Psoas muscle (tissue), 8 donors: ENCODE data around the gene SF3A2. TPM values are rescaled to one million over a fixed set of nuclear protein-coding genes. Genes with fewer than 3 reads are reported as not detected.

Source experiments
- ATAC-seq, 4 donors: fragments of 200-7000 bp; cut with Tn5 transposase; one replicate each; pipeline ENCODE4 v1.9.1; 2020; ENCODE audit warnings: moderate library complexity in 3 of 4, mild to moderate bottlenecking in 2 of 4
- DNase-seq, 2 donors: peaks; one replicate each; pipeline ENCODE4 v3.0.0-alpha.2; 2020
- H3K27ac ChIP-seq: fragments of 200-600 bp; one replicate; pipeline ENCODE4 v1.8.0; 2022
- H3K27me3 ChIP-seq, 3 donors: fragments of 200-600 bp in 1 of 3; one replicate each; pipeline versions ENCODE4 v1.6.1 to v1.8.0; 2013 to 2022; ENCODE audit warnings: low read length in 2 of 3, mild to moderate bottlenecking in 2 of 3, moderate library complexity in 1 of 3; ENCODE audit not compliant: insufficient read depth in 3 of 3
- H3K36me3 ChIP-seq, 2 donors: fragments of 200-600 bp in 1 of 2; one replicate each; pipeline versions ENCODE4 v1.6.1 to v1.8.0; 2013 to 2022; ENCODE audit warnings: low read depth in 1 of 2, mild to moderate bottlenecking in 1 of 2, moderate library complexity in 1 of 2; ENCODE audit not compliant: insufficient read depth in 1 of 2
- H3K4me1 ChIP-seq: fragments of 200-600 bp; one replicate; pipeline ENCODE4 v1.8.0; 2022
- H3K4me3 ChIP-seq: fragments of 200-600 bp; one replicate; pipeline ENCODE4 v1.8.0; 2022; ENCODE audit warnings: mild to moderate bottlenecking
- H3K9me3 ChIP-seq: fragments of 200-600 bp; one replicate; pipeline ENCODE4 v1.8.0; 2022
- WGBS, 3 donors: extraction: QIAGEN DNeasy Blood & Tissue Kit; methylation state at CpG; one replicate each; pipeline versions ENCODE4 v1.1.6 to v1.1.7; 2013; 5-methylcytosine and 5-hydroxymethylcytosine counted together
- intact Hi-C, 2 donors: fragments of 100-400 bp; cut with DNase I; formaldehyde crosslinking; loops; one replicate each; pipeline versions ENCODE4 v1.11.0 to v1.14.2; 2022
- polyA plus RNA-seq, 3 donors: library from polyadenylated mRNA; stranded (reverse); fragments of 200-250 nt; gene quantifications; one replicate each; pipeline ENCODE4 v1.2.3, GENCODE V29; 2013
- total RNA-seq, 4 donors: library from RNA; stranded (reverse); fragmentation: NEBNext Ultra II Directional in 2 of 4; extraction: Animal tissue kit (Norgen Biotek cat#: 25700) in 2 of 4; gene quantifications; one replicate each; pipeline versions ENCODE4 v1.2.1 to v1.2.4, GENCODE V29; 2021 to 2023
- TF ChIP-seq, protein P1 (sequence below): fragments of 200-600 bp; IDR thresholded peaks from one replicate; pipeline ENCODE4 v1.8.0; 2022; ENCODE audit warnings: antibody characterized with exemption
- donor health status: healthy with polysubstance abuse.
- donor health status: DM: no; HTN: no; CAD: no; lungs with moderate emphysema.
- donor health status: Bipolar disorder and iron deficiency.
- donor health status: healthy.
- donor health status: DM: yes; HTN: yes; CAD: no.
- donor health status: DM: no; HTN: no; CAD: no.
- donor health status: DM: no; HTN: no; CAD: no.
- donor health status: DM: yes; HTN: yes; CAD: no.

SF3A2 gene
- total and polyA plus RNA-seq, 7 donors, result 25.9 to 46.8 (median 33.6) TPM

DNA sequence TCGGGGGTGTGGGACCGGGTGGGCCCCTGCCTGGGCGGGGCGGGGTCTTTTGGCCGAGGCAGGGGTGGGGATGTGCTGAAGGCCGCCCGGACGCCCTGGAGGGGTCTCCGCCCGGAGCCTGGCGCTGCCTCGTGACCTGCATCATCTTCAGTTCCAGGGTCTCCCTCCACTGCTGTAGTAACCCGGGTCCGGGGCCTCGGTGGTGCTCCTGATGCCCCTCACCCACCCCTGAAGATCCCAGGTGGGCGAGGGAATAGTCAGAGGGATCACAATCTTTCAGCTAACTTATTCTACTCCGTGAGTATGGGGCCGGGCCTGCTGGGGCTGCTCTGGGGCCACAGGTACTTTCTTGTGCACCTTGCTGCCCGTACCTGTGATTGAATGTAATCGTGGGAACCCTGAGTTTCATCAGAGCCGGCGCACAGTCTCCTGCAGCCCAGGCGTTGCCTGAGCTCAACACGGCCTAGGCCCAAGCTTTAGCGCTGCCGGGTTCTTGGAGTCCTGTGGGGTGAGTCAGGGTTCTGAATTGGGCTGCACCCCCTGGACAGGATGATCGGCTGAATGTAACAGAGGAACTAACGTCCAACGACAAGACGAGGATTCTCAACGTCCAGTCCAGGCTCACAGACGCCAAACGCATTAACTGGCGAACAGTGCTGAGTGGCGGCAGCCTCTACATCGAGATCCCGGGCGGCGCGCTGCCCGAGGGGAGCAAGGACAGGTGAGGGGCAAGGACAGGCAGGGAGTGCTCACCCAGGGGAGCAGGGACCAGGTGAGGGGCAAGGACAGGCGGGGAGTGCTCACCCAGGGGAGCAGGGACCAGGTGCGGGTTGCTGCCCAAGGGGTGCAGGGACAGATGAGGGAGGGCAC is 34.8 kb downstream of the SF3A2 start:
- Histone ChIP-seq H3K27ac (peak overlapping the region; percentile 99), H3K4me3 (peak overlapping the region; percentile 97), H3K9me3 (no peaks in the 10 kb centered on the region), H3K27me3 (no peaks in the 10 kb centered on the region), H3K36me3 (peaks cover 0 to 28% of the 10 kb centered on the region in 2 donors), H3K4me1 (peaks cover 56% of the 10 kb centered on the region)
- 18 to 33% (median 24%) methylated on average over 39 to 43 of the region's 43 CpGs for WGBS, 3 donors
- intact Hi-C loops, result loop anchor here (2.0 to 10.0 kb wide), 3 partner anchors 35 to 117 kb away; partner anchors contain the start of genes PLEKHJ1 (in 2 of the 2), SF3A2 (in 2 of the 2) and AP3D1 (in 1 of the 2)
- TF ChIP-seq, protein P1, sequence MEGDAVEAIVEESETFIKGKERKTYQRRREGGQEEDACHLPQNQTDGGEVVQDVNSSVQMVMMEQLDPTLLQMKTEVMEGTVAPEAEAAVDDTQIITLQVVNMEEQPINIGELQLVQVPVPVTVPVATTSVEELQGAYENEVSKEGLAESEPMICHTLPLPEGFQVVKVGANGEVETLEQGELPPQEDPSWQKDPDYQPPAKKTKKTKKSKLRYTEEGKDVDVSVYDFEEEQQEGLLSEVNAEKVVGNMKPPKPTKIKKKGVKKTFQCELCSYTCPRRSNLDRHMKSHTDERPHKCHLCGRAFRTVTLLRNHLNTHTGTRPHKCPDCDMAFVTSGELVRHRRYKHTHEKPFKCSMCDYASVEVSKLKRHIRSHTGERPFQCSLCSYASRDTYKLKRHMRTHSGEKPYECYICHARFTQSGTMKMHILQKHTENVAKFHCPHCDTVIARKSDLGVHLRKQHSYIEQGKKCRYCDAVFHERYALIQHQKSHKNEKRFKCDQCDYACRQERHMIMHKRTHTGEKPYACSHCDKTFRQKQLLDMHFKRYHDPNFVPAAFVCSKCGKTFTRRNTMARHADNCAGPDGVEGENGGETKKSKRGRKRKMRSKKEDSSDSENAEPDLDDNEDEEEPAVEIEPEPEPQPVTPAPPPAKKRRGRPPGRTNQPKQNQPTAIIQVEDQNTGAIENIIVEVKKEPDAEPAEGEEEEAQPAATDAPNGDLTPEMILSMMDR, result no peak
- ATAC-seq, result peak; percentile 22 to 67 (median 54)
- DNase-seq, result peak; percentile 67 to 82

DNA sequence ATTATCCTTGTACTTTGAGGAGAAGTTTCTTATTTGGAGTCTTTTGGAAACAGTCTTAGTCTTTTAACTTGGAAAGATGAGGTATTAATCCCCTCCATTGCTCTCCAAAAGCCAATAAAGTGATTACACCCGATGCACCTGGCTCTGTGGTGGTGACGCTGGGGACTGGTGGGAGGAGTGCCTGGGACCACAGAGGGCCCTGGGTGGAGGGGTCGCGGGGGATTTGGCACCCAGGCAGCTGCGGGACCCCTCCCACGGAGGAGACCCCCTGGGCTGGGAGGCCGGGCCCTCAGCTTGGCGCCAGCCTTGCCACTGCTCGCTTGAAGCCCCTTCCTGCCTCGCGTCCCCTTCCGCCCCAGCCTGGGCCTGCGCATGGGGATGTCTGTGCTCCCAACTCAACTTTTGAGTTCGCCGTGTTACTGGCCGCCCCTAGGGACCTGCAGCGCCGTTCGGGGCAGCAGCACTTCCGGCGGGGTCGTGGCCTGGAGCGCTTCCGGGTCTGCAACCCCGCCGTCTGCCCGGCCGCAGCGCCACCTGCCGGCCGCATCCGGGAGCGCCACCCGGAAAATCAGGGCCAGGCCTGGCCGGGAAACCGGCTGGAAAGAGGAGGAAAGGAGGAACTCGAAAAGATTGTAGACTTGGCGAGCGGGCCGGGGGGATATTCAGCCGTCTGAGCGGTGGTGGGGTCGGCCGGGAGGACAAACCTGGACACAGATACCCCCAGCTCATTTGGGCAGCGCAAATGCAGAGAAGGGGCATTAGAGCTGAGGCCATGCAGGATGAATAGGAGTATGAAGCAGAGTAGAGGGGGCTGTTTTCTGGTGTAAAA is 36.9 kb downstream of the SF3A2 start:
- ATAC-seq (peak; percentile 13 to 32 (median 20)), DNase-seq (peak; percentile 84 to 91)
- Histone ChIP-seq H3K27me3 (no peaks in the 10 kb centered on the region), H3K9me3 (no peaks in the 10 kb centered on the region), H3K27ac (peak overlapping the region; percentile 99), H3K4me1 (peaks cover 49% of the 10 kb centered on the region), H3K4me3 (peak overlapping the region; percentile 97), H3K36me3 (peaks cover 0 to 28% of the 10 kb centered on the region in 2 donors)
- TF ChIP-seq, protein P1, result peak; percentile 95
- WGBS, 3 donors, result 8 to 11% (median 11%) methylated on average over 45 of the region's 45 CpGs
- intact Hi-C loops, result loop anchor here (2.0 to 10.0 kb wide), 4 partner anchors 37 to 119 kb away; partner anchors contain the start of genes PLEKHJ1 (in 2 of the 2), SF3A2 (in 2 of the 2) and AP3D1 (in 1 of the 2)

DNA sequence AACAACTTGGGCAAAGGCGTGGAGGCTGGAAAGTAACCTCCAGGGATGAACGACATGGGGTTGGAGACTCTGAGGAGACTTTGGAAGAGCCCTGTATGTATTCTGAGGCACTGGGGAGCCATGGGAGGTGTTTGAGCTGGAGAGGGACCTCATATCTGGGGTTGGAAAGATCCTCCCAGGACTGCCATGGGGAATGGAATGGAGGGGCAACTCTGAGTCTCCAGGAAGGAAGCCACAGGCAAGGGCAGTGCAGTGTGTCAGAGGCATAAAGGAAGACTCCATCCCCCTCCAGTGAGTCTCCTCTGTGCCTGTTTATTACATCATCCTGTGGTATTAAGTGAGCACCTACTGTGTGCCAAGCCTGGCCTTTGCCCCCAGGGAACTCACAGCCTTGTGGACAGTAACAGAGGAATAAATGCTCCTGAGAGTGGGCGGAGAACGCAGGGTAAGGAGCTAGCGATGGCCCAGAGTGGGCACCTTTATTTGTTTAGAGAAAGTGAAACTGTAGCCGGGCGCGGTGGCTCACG is 37.6 kb downstream of the SF3A2 start:
- 85 to 92% (median 91%) methylated on average over 9 of the region's 9 CpGs for WGBS, 3 donors
- intact Hi-C loops, result loop anchor here (2.0 to 10.0 kb wide), 3 partner anchors 117 to 119 kb away; partner anchors contain the start of gene AP3D1 (in 1 of the 2)
- H3K27me3 ChIP-seq, result no peaks in the 10 kb centered on the region
- peaks cover 47% of the 10 kb centered on the region for H3K4me1 ChIP-seq
- DNase-seq (no peak), ATAC-seq (no peak)
- TF ChIP-seq, protein P1, result no peak
- no peaks in the 10 kb centered on the region for H3K9me3 ChIP-seq
- peak overlapping the region; percentile 99 for H3K27ac ChIP-seq
- peaks cover 0 to 28% of the 10 kb centered on the region in 2 donors for H3K36me3 ChIP-seq
- peak overlapping the region; percentile 97 for H3K4me3 ChIP-seq

DNA sequence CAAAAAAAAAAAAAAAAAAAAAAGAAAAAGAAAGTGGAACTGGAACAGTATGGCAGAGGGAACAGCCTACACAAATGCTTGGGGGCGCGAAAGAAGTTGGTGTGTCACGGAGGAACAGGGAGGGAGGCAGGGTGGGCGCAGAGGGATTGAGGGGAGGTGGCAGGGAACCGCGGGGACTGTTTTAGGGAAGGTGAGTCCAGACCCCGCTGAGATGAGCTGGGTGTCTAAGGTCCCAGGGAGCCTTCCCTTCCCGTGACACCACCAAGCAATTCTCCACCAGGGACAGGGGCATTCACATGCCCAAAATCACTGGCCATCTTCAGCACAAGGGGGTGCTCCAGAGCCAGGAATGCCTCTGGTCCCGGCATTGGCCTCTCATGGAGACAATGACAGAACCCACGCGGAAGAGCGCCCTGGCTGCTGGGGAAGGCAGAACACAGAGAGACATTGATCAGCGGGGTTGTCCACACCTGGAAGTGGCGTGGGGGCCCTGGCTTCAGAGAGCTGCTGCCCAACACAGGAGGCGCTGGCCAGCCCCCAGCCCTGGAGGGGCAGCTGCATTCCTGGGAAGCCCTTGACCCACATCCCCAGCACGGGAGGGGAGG is 38.4 kb downstream of the SF3A2 start:
- peak overlapping the region; percentile 28 for H3K4me3 ChIP-seq
- DNase-seq (peak; percentile 69 to 84), ATAC-seq (peak; percentile 27 to 59 (median 50))
- peaks cover 47% of the 10 kb centered on the region for H3K4me1 ChIP-seq
- 47 to 52% (median 50%) methylated on average over 16 of the region's 16 CpGs for WGBS, 3 donors
- H3K9me3 ChIP-seq, result no peaks in the 10 kb centered on the region
- H3K27ac ChIP-seq, result peak overlapping the region; percentile 58
- H3K36me3 ChIP-seq, result peaks cover 0 to 28% of the 10 kb centered on the region in 2 donors
- no peaks in the 10 kb centered on the region for H3K27me3 ChIP-seq
- intact Hi-C loops, result loop anchor here (2.0 to 10.0 kb wide), 5 partner anchors 42 to 120 kb away; partner anchors contain the start of gene AP3D1 (in 1 of the 2)
- TF ChIP-seq, protein P1, result peak; percentile 62
